HG03139 (cell line): ENCODE measurements around the gene SHANK3.

Experiments
- ATAC-seq: cut with Tn5 transposase; IDR thresholded peaks from one replicate; pipeline ENCODE4 v1.9.1; 2021; ENCODE audit not compliant: unreplicated experiment

SHANK3 gene

DNA sequence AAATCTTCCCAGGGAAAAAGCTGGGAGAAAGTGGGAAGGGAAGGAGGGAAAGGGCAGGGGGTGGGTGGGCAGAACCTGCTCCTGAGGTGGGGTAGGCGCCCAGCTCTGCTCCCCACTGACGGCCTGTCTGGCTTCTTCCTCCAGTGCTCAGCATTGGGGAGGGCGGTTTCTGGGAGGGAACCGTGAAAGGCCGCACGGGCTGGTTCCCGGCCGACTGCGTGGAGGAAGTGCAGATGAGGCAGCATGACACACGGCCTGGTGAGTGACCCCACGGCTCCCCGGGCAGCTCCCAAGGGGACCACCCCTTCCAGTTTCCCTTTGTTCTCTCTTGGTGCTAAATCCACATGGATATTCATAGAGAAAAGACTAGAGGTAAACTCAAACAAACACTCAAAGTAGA lies 25.9 kb downstream of the SHANK3 start:
- no peak for ATAC-seq

DNA sequence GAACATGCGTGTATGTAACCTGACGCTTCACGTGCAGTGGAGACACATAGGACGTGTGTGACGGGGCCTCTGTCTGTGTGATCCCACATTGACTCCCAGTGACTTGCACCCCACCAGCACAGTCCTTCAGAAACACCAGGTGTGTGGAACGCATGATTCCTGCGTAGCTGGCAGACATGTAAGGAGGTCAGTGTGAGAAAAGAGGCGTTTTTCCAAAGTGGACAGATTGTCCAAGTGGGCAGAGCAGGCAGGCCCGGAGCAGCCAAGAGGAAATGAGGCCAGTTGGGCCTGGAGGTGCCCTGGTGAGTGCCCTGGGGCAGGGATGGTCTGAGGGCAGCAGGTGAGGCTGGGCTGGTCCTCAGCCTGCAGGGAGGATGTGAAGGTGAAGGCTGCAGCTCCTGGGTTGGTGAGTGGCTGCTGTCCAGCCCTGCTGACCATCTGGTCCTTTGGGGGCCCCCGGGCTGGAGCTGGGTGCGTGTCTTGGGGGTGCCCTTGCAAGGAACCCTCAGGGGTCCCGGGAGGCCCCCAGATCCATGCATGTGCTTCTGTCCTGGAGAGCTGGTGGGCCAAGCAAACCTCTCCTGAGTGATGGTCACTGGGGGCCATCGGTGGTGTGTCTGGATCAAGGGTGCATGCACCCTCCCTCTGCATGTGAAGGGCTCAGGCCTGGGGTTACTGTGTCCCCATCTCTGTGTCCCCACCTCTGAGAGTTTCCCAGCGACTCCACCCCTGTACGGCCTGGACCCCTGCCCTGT lies 26.6 kb downstream of the SHANK3 start:
- no peak for ATAC-seq

DNA sequence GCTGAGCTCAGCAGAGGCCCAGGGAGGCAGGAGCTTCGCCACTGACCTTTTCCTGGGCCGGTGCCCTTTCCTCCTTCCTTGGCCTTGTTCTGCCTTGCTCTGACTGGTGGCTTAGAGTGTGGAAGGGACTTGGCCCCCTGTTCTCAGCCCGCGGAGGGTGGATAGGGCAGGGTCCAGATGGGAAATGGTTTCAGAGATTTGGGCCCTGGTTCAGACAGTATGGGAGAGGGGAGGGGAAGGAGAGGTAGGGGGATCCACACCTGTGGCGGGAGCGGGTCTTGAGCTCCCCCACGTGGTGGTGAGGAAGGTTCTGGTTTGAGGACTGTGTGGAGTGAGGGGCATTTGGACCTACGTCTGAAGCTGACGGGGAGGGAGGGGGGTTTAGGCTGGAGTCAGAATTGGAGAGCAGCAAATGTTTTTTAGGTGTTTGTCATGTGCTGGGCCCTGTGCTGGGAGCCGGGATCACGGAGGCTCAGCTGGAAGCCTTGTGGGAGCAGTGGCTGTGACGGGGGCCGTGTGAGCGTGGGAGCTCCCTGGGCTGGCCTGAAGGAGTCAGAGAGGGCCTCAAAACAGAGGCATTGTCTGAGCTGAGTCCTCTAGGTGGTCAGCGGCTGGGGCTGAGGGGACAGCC lies 27.2 kb downstream of the SHANK3 start:
- ATAC-seq: no peak

DNA sequence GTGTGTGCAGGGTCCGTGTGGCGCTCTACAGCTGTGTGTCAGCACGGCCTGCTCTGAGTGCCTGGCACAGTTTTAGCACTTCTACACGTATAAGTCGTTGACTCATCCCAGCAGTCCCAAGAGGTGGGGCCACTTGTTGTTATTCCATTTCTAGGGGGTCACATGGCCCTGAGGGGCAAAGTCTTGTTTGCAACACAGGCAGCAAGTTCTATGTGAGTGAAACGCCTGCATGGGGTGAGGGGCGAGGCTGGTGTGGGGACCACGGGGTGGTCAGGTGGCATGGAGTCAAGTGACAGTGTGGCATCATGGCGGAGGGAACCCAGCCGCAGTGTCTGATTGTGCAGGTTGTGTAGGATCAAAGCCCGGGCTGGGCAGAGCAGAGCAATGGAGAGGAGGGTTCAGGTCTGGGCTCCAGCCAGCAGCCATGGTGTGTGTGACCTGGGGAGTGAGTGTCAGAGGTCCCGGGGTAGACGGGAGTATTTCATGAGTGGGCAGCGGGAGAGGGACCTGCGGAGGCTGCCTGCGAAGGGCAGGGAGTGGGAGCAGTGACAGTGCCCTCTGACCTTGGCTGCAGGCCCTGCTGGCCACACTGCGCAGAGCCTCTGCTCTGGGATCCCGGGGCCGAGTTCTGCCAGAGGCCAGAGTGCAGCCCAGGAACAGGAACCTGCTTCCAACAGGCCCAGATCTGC lies 27.9 kb downstream of the SHANK3 start:
- ATAC-seq: no peak

DNA sequence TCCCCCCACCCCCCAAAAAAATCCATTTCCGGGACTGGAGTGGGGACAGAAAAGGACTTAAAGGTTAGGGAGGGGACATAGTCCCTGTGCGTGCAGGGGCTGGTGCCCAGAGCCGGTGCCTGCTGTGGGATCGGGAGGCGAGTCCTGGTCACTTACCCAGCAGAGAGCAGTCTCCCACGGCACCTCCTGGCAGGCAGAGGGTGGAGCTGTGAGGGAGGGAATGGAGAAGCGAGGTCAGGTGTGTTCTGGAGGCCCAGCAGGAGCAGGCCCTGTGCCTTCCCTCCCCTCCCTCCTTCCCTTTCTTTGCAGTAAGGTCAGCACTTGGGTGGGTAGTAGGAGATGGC lies 28.4 kb downstream of the SHANK3 start:
- no peak for ATAC-seq

DNA sequence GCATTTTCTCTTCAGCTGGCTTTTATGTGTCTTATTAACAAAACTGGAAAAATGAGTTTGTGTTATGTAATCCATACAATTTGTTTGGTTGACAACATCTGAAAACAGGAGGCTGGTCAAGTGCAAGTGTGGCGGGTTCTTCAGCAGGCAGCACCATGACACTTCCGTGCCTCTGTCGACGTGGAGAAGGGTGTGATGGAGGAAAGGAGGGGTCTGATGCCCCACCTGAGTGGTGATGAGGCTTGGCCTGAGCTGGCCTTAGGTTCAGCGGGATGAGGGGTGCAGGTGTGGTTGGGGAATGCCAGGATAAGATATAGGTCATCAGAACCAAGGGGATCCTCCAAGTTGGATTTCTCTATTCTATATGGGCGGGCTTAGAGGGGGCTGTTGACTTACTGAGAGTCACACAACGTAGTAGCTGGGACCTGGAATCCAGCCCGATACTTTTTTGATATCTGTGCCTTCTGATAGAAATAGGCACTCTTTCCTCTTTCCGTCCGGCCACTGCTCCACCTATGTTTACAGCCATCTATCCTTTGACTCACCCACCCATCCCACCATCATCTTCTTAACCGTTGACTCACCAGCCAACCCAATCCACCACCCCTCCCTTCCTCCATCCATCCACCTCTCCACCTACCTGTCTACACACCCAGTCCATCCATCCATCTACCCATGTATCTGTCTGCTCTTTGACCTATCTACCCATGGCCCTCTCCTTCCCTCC lies 29.0 kb downstream of the SHANK3 start:
- no peak for ATAC-seq

DNA sequence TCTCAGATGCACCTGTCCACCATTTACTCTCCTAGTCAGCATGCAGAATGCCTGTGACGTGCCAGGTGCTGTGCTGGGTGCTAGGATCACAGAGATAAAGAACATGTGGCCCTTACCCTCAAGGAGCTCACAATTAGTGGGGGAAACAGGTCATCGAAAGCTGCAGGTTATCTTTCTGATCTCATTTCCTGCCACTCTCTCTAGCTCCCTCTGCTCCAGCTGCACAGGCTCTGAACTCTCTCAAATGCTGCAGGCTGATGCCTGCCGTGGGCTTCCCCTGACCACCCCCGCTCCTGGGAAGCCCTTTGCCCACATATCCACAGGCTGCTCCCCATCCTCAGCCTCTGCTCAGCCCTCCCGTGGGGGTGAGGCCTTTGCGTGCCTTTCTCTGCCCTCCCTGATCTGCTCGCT lies 29.6 kb downstream of the SHANK3 start:
- ATAC-seq: no peak

DNA sequence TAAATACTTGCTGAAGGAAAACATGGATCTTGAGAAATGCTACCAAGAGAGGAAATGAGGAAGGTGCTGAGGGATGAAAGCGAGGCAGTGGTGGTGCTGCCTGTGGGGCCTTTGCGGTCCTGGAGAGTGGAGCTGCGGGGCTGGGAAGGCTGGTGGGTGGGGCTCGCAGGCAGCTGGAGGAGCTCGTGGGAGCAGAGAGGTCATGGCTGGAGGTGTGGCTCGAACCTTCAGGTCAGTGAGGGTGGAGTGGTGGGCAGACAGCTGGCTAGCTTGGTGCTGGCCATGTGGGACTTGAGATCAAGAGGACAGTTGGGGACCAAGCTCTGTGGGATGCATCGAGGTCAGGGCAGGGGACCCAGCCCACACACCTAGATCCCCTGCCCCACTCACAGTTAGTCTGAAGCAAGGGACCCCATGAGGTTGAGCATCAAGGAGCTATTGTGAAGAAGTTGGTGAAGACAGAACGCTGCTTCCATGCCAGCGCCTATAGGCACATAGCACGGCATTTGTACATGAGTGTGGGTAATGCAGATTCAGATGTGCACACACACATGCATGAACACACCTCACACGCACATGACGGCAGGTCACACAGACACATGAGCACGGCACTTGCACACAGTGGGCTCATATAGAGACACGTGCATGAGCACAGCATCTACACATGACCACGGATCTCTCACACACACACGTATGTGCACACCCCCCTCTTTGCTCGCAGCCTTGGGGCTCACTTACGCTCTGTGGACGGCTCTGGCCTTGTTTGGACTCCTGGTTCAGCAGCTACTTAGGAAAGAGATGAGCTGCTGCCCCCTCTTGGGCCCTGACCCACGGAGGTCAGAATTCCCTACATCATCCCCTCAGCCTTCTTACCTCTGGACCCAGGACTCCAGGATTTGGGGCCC lies 30.4 kb downstream of the SHANK3 start:
- no peak for ATAC-seq

DNA sequence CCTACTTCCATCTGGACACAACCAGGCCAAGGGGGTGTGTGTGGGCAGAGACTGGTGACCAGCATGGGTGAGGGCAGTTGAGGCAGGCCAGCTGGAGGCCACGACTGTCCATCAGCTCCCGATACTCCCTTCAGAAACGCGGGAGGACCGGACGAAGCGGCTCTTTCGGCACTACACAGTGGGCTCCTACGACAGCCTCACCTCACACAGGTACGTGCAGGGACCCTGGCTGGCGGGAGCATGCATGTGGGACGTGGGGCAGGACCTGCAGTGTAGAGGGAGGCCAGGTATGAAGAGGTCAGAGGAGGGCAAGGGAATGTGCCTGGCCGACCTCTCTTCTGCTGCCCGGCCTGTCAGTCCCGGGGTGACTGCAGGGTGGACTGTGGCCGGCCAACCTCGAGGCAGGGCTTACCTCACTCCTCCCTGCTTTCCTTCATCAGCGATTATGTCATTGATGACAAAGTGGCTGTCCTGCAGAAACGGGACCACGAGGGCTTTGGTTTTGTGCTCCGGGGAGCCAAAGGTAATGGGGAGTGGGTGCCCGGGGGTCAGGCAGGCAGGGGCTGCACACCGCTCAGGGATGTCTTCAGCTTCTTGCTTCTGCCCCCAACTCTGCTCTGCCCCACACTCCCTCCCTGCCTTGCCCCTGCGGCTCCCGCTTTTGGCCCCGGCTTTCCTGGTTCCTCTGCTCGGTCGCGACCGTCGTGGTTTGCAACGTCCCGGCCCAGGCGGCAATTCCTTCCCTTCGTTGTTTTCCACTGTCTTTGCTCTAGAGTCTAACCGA lies 31.3 kb downstream of the SHANK3 start:
- no peak for ATAC-seq

DNA sequence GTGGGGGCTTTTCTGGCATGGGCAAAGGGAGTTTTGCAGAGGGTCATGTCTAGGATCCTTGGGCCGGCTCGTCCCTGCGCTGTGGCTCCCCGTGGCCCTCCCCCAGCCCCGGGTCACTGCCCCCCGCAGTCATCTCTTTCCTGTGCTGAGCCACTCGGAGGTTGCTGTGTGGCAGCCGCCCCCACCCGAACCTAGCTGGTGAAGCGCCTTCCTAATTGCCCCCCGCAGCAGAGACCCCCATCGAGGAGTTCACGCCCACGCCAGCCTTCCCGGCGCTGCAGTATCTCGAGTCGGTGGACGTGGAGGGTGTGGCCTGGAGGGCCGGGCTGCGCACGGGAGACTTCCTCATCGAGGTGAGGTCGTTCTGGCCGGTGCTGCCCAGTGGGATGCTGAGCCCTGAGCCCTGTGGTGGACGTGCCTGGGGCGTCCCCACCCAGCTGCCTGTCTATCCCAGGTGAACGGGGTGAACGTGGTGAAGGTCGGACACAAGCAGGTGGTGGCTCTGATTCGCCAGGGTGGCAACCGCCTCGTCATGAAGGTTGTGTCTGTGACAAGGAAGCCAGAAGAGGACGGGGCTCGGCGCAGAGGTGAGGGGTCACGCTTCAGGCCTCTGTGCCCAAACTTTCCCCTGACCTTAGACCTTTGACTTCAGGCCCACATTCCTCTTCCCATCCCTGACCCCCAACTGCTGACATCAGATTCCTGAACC lies 32.0 kb downstream of the SHANK3 start:
- no peak for ATAC-seq

DNA sequence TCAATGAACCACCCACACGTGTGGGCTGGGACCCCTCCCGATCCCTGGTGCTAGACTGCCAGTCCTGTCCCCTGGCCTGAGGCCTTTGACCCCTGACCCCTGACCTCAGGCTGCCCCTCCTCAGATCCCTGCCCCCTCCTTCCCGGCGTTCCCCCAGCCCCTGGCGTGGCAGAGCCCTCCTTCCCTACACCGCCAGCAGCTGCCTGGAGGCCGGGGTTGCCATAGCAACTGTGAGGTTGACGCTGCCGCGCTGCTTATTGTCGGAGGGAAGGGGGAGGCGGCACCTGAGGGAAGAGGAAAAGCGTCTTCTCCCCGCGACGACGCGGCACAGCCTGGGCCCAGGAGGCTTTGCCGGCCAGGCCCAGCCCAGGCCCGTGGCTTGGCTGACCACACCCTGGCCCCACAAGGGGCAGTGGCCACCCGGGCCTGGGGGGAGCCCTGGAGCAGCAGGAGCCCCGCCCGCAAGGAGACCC lies 32.6 kb downstream of the SHANK3 start:
- no peak for ATAC-seq

DNA sequence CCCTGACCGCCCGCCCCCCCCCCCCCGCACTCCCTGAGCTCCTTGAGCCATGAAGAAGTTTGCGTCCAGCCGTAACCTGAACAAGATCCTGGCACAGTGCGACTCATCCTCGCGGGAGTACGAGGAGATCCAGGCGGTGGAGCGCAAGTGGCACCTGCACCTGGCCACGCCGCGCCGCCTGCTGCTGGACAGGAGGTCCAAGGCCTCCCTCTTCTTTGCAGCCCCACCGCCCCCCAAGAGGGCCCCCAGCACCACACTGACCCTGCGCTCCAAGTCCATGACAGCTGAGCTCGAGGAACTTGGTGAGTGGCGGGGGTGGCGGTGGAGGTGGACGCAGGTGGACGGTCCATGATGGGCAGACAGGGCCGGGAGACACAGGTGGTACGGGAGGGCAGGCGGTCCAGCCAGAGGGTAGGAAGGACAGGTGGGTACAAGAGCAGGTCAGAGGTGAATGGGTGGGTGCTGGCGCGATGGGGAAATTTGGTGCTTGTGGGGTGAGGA lies 33.3 kb downstream of the SHANK3 start:
- ATAC-seq: no peak

DNA sequence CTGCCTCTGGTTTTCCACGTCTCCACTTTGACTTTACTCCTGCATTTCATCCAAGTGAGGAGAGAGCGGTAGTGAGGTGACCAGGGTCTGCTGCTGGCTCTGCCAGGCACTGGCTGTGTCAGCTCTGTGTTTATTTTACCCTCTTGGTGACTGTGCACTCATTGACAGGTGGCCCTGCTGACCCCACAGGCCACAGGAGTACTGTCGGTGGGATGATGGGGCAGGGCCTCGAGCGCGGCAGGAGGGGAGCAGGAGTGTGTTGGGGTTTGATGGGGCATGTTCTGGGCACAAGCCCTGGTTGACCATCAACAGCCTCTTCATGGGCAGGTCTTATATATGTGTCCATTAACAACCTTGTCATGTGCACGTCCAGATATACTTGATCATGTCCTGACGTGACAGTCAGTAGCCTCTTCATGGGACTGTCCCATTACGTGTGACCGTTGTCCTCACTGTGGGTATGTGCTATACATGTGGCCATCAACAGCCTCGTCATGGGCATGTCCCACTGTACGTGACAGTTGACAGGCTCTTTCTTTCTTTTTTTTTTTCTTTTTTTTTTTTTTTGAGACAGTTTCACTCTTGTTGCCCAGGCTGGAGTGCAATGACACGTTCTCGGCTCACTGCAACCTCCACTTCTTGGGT lies 34.0 kb downstream of the SHANK3 start:
- no peak for ATAC-seq

DNA sequence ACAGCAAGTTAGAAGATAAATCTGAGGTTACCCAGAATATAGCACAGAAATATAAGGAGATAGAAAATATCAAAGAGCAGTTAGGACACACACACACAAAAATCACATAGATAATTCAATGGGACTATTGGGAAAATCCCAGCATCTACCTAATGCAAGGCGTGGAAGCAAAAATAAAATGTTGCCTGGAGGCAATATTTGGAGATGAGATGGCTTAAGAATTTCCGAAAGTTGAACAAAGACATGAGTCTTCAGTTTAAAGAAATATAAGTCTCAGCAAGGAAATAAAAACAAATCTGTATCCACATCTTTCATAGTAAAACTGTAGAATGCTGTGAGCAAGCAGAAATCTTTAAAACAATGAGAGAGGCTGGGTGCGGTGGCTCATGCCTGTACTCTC lies 35.9 kb downstream of the SHANK3 start:
- ATAC-seq: no peak

DNA sequence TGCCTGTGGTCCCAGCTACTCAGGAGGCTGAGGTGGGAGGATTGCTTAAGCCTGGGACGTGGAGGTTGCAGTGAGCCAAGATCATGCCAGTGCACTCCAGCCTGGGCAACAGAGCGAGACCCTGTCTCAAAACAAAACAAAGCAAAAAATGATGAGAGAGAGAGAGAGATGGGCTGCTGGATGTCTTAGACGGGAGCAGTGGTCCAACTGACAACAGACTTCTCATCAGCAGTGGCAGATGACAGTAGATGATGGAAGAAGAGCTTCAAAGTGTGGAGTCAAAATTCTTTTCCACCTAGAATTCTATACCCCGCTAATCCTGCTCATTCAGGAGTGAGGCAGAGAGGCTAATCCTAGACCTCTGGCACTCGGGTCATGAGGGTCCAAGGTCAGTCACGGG lies 36.4 kb downstream of the SHANK3 start:
- no peak for ATAC-seq

DNA sequence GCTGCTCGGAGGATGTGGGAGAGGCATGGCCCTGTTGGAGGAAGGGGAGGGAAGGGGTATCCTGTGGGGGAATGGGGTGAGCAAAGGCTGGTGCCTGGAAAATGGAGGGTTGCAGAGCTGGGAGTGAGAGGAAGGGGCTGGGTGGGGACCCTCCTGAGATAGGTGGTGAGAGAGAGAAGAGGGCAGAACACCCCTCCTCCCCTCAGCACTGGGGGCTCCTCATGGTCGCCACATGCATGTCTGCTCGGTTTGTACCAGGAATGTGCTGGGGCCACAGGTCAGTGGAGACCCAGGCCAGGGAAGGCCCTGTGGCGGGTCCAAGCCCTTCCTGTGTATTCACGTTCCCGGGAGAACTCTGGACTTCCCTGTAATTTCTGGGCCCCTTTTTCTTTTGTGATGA lies 37.6 kb downstream of the SHANK3 start:
- no peak for ATAC-seq

DNA sequence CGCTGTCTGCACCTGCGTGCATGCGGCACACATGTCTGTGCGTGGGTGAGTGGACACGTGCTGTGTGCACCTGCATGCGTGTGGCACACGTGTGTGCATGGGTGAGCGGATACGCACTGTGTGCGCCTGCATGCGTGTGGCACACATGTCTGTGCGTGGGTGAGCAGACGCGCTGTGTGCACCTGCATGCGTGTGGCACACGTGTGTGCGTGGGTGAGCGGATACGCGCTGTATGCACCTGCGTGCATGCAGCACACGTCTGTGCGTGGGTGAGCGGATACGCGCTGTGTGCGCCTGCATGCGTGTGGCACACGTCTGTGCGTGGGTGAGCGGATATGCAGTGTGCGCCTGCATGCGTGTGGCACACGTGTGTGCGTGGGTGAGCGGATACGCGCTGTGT lies 38.3 kb downstream of the SHANK3 start:
- no peak for ATAC-seq
